COLO668 (cell line): ENCODE data around the gene NRBP1.
A peak's percentile ranks its signal among the peaks of the same experiment; 100 is the strongest.
"Not testable (repeated sequence)": the region's sequence is repeated elsewhere in the genome, so short reads cannot be mapped to it uniquely, and the experiment has no call there.

ENCODE experiments used
- DNase-seq: peaks from one replicate; lab custom pipeline; 2025; ENCODE audit not compliant: unreplicated experiment; lab: John Stamatoyannopoulos, UW

The NRBP1 gene

GRCh38 chr2:27421660-27422250 is 6.7 kb upstream of the NRBP1 start:
- DNase-seq, result no peak

- no peak for DNase-seq
Measured at GRCh38 chr2:27422958-27423357, 5.5 kb upstream of the NRBP1 start.

GRCh38 chr2:27425039-27425438 is 3.4 kb upstream of the NRBP1 start:
- DNase-seq, result not testable (repeated sequence)

GRCh38 chr2:27427863-27428212 is 593 bp upstream of the NRBP1 start:
- DNase-seq, result no peak

- peak; percentile 86 for DNase-seq
Measured at GRCh38 chr2:27428978-27429541, 629 bp downstream of the NRBP1 start.

GRCh38 chr2:27431395-27431794 is 3.0 kb downstream of the NRBP1 start:
- no peak for DNase-seq

GRCh38 chr2:27435628-27436027 is 7.2 kb downstream of the NRBP1 start:
- no peak for DNase-seq

GRCh38 chr2:27441226-27441926 is 12.9 kb downstream of the NRBP1 start:
- no peak for DNase-seq

GRCh38 chr2:27441958-27442919 is 13.8 kb downstream of the NRBP1 start, which contains the start of gene KRTCAP3:
KRTCAP3 (plus strand) TSS chr2:27442381; CDS start chr2:27442413, 32 bp downstream.
- peak; percentile 89 for DNase-seq

- peak; percentile 30 for DNase-seq
Measured at GRCh38 chr2:27442920-27443282, 14.5 kb downstream of the NRBP1 start.

GRCh38 chr2:27445155-27445554 is 16.7 kb downstream of the NRBP1 start:
- no peak for DNase-seq

GRCh38 chr2:27445615-27446014 is 17.2 kb downstream of the NRBP1 start:
- no peak for DNase-seq

GRCh38 chr2:27446057-27446456 is 17.6 kb downstream of the NRBP1 start:
- DNase-seq, result peak; percentile 10

- no peak for DNase-seq
Measured at GRCh38 chr2:27448381-27448780, 19.9 kb downstream of the NRBP1 start.

GRCh38 chr2:27451095-27451494 is 22.7 kb downstream of the NRBP1 start:
- no peak for DNase-seq

- DNase-seq, result no peak
Measured at GRCh38 chr2:27453968-27454367, 25.5 kb downstream of the NRBP1 start.

- DNase-seq, result no peak
Measured at GRCh38 chr2:27461118-27461517, 32.7 kb downstream of the NRBP1 start.

GRCh38 chr2:27464443-27464842 is 36.0 kb downstream of the NRBP1 start:
- no peak for DNase-seq

- no peak for DNase-seq
Measured at GRCh38 chr2:27471961-27472360, 43.5 kb downstream of the NRBP1 start.

- no peak for DNase-seq
Measured at GRCh38 chr2:27485496-27485895, 57.1 kb downstream of the NRBP1 start.

GRCh38 chr2:27489118-27489497 is 60.7 kb downstream of the NRBP1 start:
- peak; percentile 40 for DNase-seq
